ENCODE measurements around the gene CASK. TPM values are rescaled to one million over a fixed set of nuclear protein-coding genes. Genes with fewer than 3 reads are reported as not detected.

Gene CASK
- total RNA-seq, 4 donors from 2014 or later: 34.3 to 52.8 (median 40.7) TPM

DNA sequence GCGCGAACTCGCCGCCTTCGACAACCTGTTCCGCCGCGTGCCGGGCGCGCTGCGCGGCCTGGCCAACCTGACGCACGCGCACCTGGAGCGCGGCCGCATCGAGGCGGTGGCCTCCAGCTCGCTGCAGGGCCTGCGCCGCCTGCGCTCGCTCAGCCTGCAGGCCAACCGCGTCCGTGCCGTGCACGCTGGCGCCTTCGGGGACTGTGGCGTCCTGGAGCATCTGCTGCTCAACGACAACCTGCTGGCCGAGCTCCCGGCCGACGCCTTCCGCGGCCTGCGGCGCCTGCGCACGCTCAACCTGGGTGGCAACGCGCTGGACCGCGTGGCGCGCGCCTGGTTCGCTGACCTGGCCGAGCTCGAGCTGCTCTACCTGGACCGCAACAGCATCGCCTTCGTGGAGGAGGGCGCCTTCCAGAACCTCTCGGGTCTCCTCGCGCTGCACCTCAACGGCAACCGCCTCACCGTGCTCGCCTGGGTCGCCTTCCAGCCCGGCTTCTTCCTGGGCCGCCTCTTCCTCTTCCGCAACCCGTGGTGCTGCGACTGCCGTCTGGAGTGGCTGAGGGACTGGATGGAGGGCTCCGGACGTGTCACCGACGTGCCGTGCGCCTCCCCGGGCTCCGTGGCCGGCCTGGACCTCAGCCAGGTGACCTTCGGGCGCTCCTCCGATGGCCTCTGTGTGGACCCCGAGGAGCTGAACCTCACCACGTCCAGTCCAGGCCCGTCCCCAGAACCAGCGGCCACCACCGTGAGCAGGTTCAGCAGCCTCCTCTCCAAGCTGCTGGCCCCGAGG, 449.2 kb downstream of the CASK start:
- Histone ChIP-seq H3K36me3 (no peaks in the 10 kb centered on the region), H3K27ac (no peak overlapping the region), H3K27me3 (no peaks in the 10 kb centered on the region), H3K9me3 (no peaks in the 10 kb centered on the region), H3K4me1 (peaks cover 0 to 14% (median 0%) of the 10 kb centered on the region in 4 donors), H3K4me3 (no peak overlapping the region)
- TF ChIP-seq EP300 (IDR thresholded peaks at IDR 0.05) (no peak), POLR2A (IDR thresholded peaks at IDR 0.05) (no peak), CTCF (IDR thresholded peaks at IDR 0.05) (no peak)
- WGBS, 2 donors: 93 to 97% methylated on average over 43 to 86 of the region's 91 CpGs
- DNase-seq (ENCODE audit: low spot score in 2 of 2): no peak

- H3K4me3 ChIP-seq: no peak overlapping the region
- no peaks in the 10 kb centered on the region for H3K36me3 ChIP-seq
- peaks cover 0 to 14% (median 0%) of the 10 kb centered on the region in 4 donors for H3K4me1 ChIP-seq
- no peaks in the 10 kb centered on the region for H3K27me3 ChIP-seq
- WGBS, 2 donors: 89 to 93% methylated on average over 24 to 31 of the region's 32 CpGs
- no peak for TF ChIP-seq POLR2A (IDR thresholded peaks at IDR 0.05)
- TF ChIP-seq EP300 (IDR thresholded peaks at IDR 0.05): no peak
- no peak for TF ChIP-seq CTCF (IDR thresholded peaks at IDR 0.05)
- H3K27ac ChIP-seq: no peak overlapping the region
- H3K9me3 ChIP-seq: no peaks in the 10 kb centered on the region
- DNase-seq (ENCODE audit: low spot score in 2 of 2): no peak
Measured at GRCh38 chrX:41472231-41472815, 451.0 kb downstream of the CASK start.

DNA sequence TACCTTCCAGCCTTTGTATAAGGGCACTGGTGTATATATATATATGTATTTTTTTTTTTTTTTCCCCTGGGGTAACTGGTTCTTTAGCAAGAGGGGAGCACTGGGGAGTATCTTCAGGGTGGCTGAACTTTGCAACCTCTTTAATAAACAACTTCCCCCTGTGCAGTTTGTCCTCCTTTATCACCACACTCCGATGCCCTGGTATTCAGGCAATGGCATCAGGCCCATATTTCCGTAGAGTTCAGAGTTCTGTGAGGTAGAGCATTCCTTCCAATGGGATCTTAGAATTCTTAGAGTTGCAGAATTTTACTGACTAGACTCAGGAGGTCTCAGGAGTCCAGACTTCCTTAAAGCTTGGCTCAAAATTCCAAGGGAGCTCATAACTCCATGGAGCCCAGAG, 451.6 kb downstream of the CASK start:
- Histone ChIP-seq H3K27ac (no peak overlapping the region), H3K4me3 (no peak overlapping the region), H3K4me1 (peaks cover 0 to 14% (median 0%) of the 10 kb centered on the region in 4 donors), H3K27me3 (no peaks in the 10 kb centered on the region), H3K9me3 (no peaks in the 10 kb centered on the region), H3K36me3 (no peaks in the 10 kb centered on the region)
- WGBS, 2 donors: 50 to 59% methylated on average over 2 of the region's 2 CpGs
- TF ChIP-seq POLR2A (IDR thresholded peaks at IDR 0.05) (no peak), EP300 (IDR thresholded peaks at IDR 0.05) (no peak), CTCF (IDR thresholded peaks at IDR 0.05) (no peak)
- no peak for DNase-seq (ENCODE audit: low spot score in 2 of 2)

DNA sequence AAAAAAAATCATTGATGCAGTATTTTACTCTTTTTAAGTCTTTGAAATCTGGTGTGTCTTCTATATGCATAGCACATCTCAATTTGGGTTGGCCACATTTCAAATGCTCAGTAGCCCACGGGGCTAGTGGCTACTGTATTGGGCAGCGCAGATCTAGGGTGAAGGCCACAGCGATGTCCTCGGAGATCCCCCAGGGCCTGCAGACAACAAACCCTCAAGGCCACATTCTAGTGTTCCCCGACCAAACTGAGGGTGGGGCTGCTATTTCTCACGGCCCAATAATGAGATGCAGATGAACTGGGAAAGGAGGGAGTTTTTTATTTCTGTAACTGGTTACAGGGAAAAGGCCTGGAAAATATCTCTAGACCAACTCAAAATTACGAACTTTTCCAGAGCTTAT, 452.6 kb downstream of the CASK start:
- DNase-seq (ENCODE audit: low spot score in 2 of 2): no peak
- no peaks in the 10 kb centered on the region for H3K36me3 ChIP-seq
- H3K4me3 ChIP-seq: no peak overlapping the region
- no peaks in the 10 kb centered on the region for H3K27me3 ChIP-seq
- TF ChIP-seq POLR2A (IDR thresholded peaks at IDR 0.05) (no peak), CTCF (IDR thresholded peaks at IDR 0.05) (no peak), EP300 (IDR thresholded peaks at IDR 0.05) (no peak)
- no peaks in the 10 kb centered on the region for H3K9me3 ChIP-seq
- H3K4me1 ChIP-seq: peaks cover 0 to 7% (median 0%) of the 10 kb centered on the region in 4 donors
- no peak overlapping the region for H3K27ac ChIP-seq
- WGBS, 2 donors: 65 to 80% methylated on average over 7 of the region's 7 CpGs

- no peaks in the 10 kb centered on the region for H3K27me3 ChIP-seq
- H3K9me3 ChIP-seq: no peaks in the 10 kb centered on the region
- H3K36me3 ChIP-seq: no peaks in the 10 kb centered on the region
- TF ChIP-seq POLR2A (IDR thresholded peaks at IDR 0.05) (no peak), EP300 (IDR thresholded peaks at IDR 0.05) (no peak), CTCF (IDR thresholded peaks at IDR 0.05) (no peak)
- H3K27ac ChIP-seq: no peak overlapping the region
- H3K4me1 ChIP-seq: no peaks in the 10 kb centered on the region
- 53 to 55% methylated on average over 3 of the region's 3 CpGs for WGBS, 2 donors
- no peak for DNase-seq (ENCODE audit: low spot score in 2 of 2)
- H3K4me3 ChIP-seq: no peak overlapping the region
Measured at GRCh38 chrX:41468647-41469323, 454.6 kb downstream of the CASK start.

Data from tibial nerve (tissue), 4 donors.